ENCODE results near the gene RCE1. TPM values are rescaled to one million over a fixed set of nuclear protein-coding genes. Genes with fewer than 3 reads are reported as not detected.

RCE1 gene
- total RNA-seq, 1 experiment from 2014 or later: 23.5 TPM

DNA sequence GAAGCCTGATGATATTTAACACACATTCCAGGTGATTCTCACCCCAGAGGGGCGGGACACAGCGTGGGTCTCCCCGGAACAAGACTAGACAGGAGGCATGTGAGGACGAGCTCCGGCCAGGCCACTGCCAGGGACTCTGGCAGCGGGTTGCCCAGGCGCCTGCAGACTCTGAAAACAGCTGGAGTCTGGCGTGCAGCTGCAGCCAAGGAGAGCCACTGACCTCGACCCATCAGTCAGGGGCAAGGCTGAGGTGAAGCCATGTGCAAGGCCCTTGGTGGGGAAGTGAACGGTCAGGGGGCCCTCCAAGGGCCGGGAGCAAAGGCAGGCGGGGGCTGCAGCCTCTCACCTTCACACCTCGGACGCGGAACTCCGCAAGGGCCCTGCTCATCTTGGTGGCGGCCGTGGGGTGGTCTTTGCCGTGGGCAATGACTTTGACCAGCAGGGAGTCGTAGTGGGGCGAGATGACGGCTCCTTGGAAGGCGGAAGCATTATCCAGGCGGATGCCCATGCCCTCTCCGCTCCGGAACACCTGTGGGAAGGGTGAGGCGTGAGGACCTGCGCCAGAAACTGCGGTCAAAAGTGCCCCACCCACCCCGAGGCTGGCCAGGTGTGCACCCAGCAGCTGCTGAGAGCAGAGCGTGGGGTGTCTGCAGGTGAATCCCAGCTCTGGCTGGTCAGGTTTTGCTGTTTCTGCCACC lies 20.3 kb downstream of the RCE1 start:
- no peak for DNase-seq
- H3K27me3 Mint-ChIP-seq (ENCODE audit: unreplicated experiment): no peaks in the 10 kb centered on the region
- BruUV-seq (replicated peaks): no TSS peak
- peaks cover 32% of the 10 kb centered on the region for H3K36me3 Mint-ChIP-seq (ENCODE audit: insufficient read depth, unreplicated experiment)
- H3K4me1 Mint-ChIP-seq (ENCODE audit: low read depth, unreplicated experiment): no peaks in the 10 kb centered on the region
- H3K27ac Mint-ChIP-seq (ENCODE audit: unreplicated experiment): no peak overlapping the region
- CTCF ChIA-PET: no interaction called here
- no peak for TF ChIP-seq CTCF (IDR thresholded peaks at IDR 0.05; ENCODE audit: unreplicated experiment)
- H3K9me3 Mint-ChIP-seq (ENCODE audit: low read depth, unreplicated experiment): no peaks in the 10 kb centered on the region
- intact Hi-C loops (cut with micrococcal nuclease; ENCODE audit: unreplicated experiment): loop anchor here (2.0 kb wide), 1 partner anchor 19 kb away; no protein-coding TSS in a partner anchor
- no peak overlapping the region for H3K4me3 Mint-ChIP-seq (ENCODE audit: low read depth, unreplicated experiment)

DNA sequence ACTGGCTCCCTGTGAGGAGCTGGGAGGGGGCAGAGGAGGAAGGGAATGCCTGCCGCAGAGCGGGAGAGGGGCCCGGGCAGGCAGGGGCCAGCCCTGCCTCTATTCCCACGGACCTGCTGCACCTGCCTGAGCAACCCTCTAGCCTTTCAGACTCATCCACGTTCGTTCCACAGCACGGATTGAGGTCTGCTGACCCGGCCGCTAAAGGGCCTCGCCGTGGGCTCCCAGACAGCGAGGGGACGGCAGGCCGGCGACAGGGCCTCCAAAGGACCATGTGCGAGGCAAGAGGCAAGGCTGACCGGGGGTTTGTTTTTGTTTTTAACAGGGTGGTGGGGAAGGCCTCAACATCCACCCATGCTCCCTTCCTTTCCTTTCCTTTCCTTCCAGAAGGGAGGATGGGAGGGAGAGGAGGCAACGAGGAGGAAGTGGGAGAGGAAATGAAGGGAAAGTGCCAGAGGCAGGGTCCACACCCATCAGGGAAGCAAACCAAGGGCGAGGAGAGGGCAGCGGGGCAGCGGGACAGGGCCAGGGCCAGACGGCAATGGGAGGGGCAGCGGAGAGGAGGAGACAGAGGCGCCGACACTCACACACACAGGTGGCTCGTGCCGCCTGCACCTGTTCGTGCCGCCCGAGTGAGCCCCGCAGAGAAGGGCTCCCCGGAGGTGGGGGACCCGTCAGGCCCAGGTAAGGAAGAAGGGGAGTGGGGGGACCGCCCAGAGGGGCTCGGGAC lies 21.1 kb downstream of the RCE1 start:
- no peaks in the 10 kb centered on the region for H3K27me3 Mint-ChIP-seq (ENCODE audit: unreplicated experiment)

GRCh38 chr11:66864924-66865697 lies 21.9 kb downstream of the RCE1 start:
- Mint-ChIP-seq H3K27ac (ENCODE audit: unreplicated experiment) (no peak overlapping the region), H3K36me3 (ENCODE audit: insufficient read depth, unreplicated experiment) (peaks cover 25% of the 10 kb centered on the region), H3K4me3 (ENCODE audit: low read depth, unreplicated experiment) (no peak overlapping the region), H3K27me3 (ENCODE audit: unreplicated experiment) (no peaks in the 10 kb centered on the region), H3K9me3 (ENCODE audit: low read depth, unreplicated experiment) (no peaks in the 10 kb centered on the region), H3K4me1 (ENCODE audit: low read depth, unreplicated experiment) (no peaks in the 10 kb centered on the region)
- intact Hi-C loops (cut with micrococcal nuclease; ENCODE audit: unreplicated experiment): no loop called here
- no peak for DNase-seq
- TF ChIP-seq CTCF (IDR thresholded peaks at IDR 0.05; ENCODE audit: unreplicated experiment): no peak
- CTCF ChIA-PET: no interaction called here
- no TSS peak for BruUV-seq (replicated peaks)

More for the DNA sequence above, 21.1 kb downstream of the RCE1 start:
- no peak for DNase-seq
- no peaks in the 10 kb centered on the region for H3K4me1 Mint-ChIP-seq (ENCODE audit: low read depth, unreplicated experiment)
- intact Hi-C loops (cut with micrococcal nuclease; ENCODE audit: unreplicated experiment): no loop called here
- H3K36me3 Mint-ChIP-seq (ENCODE audit: insufficient read depth, unreplicated experiment): peaks cover 25% of the 10 kb centered on the region
- no peak overlapping the region for H3K4me3 Mint-ChIP-seq (ENCODE audit: low read depth, unreplicated experiment)
- H3K27ac Mint-ChIP-seq (ENCODE audit: unreplicated experiment): no peak overlapping the region
- H3K9me3 Mint-ChIP-seq (ENCODE audit: low read depth, unreplicated experiment): no peaks in the 10 kb centered on the region
- TF ChIP-seq CTCF (IDR thresholded peaks at IDR 0.05; ENCODE audit: unreplicated experiment): no peak
- BruUV-seq (replicated peaks): no TSS peak
- CTCF ChIA-PET: no interaction called here

DNA sequence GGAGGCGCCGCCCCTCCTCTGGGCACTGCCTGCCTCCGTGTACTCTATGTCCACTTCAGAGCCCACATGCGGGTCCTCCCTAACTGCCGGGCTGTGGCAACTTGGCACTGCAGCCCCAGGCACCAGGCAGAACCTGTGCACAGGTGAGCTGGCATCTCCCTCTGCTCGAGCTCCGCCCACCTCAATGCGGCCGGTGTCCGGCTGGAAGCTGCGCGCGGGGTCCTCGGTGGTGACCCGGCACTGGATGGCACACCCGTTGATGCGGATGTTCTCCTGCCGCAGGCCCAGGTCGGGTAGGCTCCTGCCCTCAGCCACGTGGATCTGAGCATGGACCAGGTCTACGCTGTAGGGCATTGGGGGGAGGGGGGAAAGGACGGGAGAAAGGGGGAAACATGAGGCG lies 22.8 kb downstream of the RCE1 start:
- no peak for TF ChIP-seq CTCF (IDR thresholded peaks at IDR 0.05; ENCODE audit: unreplicated experiment)
- Mint-ChIP-seq H3K36me3 (ENCODE audit: insufficient read depth, unreplicated experiment) (peaks cover 31% of the 10 kb centered on the region), H3K4me3 (ENCODE audit: low read depth, unreplicated experiment) (no peak overlapping the region), H3K27me3 (ENCODE audit: unreplicated experiment) (no peaks in the 10 kb centered on the region), H3K9me3 (ENCODE audit: low read depth, unreplicated experiment) (no peaks in the 10 kb centered on the region), H3K4me1 (ENCODE audit: low read depth, unreplicated experiment) (no peaks in the 10 kb centered on the region), H3K27ac (ENCODE audit: unreplicated experiment) (no peak overlapping the region)
- no TSS peak for BruUV-seq (replicated peaks)
- CTCF ChIA-PET: interaction anchor here (0.7 kb wide), 1 partner anchor 188 kb away, joined by 3 read pairs; no protein-coding TSS in a partner anchor
- DNase-seq: no peak
- intact Hi-C loops (cut with micrococcal nuclease; ENCODE audit: unreplicated experiment): no loop called here
